Vagina (tissue), 2 donors: ENCODE data around the gene NR3C2.

Experiments
- CTCF ChIP-seq, 3 experiments: fragments of 450-650 bp in 2 of 3; fragments of 200-600 bp in 1 of 3; sonication (generic) in 1 of 3; IDR thresholded peaks; one replicate each; pipeline ENCODE4 v1.5.1; 2017 to 2019; ENCODE audit warnings: antibody characterized with exemption in 3 of 3, mild to moderate bottlenecking in 2 of 3, moderate library complexity in 2 of 3
- POLR2A ChIP-seq, 2 donors: fragments of 450-650 bp; IDR thresholded peaks; one replicate each; pipeline ENCODE4 v1.6.1; 2017; ENCODE audit warnings: antibody characterized with exemption in 2 of 2, mild to moderate bottlenecking in 2 of 2, moderate library complexity in 2 of 2
- POLR2AphosphoS5 ChIP-seq, 2 donors: sonication (generic); formaldehyde crosslinking; IDR thresholded peaks; one replicate each; pipeline ENCODE4 v1.9.0; 2017; ENCODE audit warnings: antibody characterized with exemption in 2 of 2, mild to moderate bottlenecking in 2 of 2, low read depth in 1 of 2; ENCODE audit not compliant: insufficient read depth in 1 of 2

GRCh38 chr4:148289740-148290139, 152.5 kb downstream of the NR3C2 start:
- TF ChIP-seq CTCF (IDR thresholded peaks at IDR 0.05) = no peak
- no peak for TF ChIP-seq POLR2A (IDR thresholded peaks at IDR 0.05)
- TF ChIP-seq POLR2AphosphoS5 (IDR thresholded peaks at IDR 0.05; ENCODE audit: insufficient read depth in 1 of 2, low read depth in 1 of 2) = no peak
